NCI-H345 treated with DMSO at 0.1 percent for 48 hours (cell line): Measurements from ENCODE around the gene IFFO2.

Experiments used
- DNase-seq: peaks from one replicate; lab custom pipeline; 2025; ENCODE audit not compliant: unreplicated experiment; lab: John Stamatoyannopoulos, UW

The IFFO2 gene

DNA sequence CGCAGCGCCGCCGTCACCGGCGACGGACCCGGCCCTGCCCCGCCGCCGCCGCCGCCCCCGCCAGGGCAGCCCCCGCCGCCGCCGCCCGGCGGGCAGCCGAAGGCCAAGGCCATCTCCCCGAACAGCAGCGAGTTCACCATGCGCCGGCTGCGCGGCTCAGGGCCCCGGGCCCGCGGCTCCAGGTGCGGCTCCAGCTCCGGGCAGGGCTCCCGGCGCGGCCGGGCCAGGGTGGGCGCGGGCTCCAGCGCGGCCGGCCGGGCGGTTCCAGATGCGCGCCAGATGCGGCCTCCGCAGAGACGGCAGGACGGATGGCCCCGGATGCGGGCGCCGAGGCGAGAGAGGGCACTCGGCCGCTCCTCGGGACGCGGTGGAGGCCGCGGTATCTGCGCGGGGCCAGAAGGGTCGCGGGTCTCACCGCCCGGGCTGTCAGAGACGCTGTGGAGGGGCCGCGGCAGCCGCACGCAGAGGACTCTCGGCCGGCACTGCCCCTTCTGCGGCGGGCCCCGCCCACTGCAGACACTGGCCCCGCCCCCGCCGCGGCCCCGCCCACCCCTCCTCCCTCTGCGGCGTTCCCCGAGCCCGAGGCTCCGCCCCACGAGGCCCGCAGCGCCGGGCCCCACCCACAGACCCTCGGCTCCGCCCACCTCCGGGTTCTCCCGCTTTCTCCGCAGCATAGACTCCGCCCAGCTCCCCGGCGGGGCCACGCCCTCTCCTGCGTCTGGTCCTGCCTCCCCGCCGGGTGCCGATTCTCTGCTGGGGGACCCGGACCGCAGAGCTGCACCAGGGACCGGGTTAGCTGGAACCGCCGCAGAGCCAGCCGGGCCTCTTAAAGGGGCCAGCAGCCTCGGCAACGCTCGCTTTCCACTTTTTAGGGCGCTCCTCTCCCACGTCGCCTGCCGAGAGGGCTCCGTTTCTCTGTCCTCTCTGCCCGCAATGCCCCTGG is at the start of gene IFFO2:
Gene IFFO2 (minus strand): TSS at position 484 of the 943 bp plus-strand sequence. CDS start 344 bp downstream, at position 140.
- DNase-seq, result peak; percentile 77

DNA sequence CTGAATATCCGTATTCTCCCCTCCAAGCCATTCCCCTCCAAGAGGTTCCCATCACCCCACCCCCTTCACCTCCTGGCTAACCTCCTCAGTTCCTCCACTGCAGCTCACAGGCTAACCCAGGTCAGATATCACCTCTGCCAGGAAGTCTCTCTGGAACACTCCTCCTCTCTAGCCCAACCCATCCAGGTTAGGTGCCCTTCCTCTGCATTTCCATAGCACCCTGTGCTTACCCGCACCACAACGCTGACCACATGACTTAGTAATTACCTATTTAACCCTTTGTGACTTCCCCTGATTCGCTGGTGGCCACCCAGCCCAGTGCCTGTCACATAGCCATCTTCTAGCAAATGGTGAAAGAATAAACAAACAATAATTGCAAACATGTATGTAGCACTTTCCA is 49.5 kb upstream of the IFFO2 start:
- DNase-seq, result no peak

GRCh38 chr1:19003371-19004290 is 47.2 kb upstream of the IFFO2 start:
- no peak for DNase-seq

DNA sequence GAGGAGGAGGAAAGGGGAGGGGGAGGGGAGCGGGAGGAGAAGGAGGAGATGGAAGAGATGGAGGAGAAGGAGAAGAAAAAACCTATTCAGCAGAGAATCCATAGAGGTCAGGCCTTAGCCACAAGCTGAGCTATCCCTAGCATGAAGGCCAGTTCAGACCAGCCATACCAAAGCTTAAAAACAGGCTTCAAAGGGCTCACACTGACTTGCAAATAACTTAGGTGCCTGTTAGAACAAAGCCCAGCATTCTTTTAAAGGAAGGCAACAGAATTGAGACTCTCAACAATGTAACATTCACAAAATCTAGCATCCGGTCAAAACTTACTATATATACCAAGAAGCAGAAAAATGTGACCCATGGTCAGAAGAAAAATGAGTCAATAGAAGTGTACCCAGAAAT is 43.6 kb upstream of the IFFO2 start:
- DNase-seq, result no peak

DNA sequence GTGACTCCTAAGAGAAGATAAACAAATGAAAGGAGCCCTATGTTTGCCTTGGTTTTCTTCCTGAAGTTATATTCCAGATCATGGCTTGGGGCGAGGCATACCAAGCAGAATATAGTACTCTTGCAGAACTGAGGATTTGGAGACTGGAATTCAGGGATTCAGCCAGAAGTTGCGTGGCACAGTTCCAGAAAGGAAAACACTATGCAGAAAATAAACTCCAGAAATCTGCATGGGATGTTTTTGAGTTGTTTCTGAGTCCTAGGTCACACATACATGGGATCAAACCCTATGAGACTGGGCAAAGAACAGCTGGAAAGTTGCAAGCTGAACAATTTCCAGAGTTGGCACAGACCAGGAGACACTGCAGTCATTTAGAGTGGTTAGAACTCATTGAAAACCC is 42.9 kb upstream of the IFFO2 start:
- DNase-seq, result no peak

DNA sequence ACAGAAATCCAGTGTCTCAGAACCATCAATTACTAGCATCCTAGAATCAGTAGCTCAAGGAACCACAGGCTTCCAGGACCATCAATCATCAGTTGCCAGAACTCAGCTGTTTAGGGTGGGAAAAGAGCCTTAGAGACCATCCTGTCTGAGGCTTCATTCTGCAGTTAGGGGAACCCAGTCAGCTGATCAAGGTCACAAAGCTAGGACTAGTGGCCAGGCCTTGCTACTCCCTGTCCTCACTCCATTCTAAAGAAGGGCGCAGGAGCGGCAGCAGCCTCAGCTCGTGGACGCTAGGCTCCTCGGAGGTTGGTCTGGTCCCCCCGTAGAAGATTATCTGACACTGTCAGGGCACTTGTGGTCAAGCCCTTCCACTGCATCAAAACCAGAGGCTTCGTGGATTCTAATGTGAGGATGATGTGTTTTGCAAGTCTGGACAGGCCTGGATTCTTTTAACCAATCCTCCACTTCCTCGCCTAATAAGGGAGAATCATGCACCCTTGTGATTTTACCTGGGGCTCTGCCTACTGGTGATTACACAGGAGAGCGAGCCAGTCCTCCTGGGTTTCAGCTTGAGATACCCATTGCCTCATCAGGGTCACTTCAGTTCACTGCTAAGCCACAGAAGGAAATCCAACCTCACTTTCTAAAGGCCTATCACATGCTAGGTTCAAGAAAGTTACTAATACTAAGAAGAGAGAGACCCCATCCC is 41.7 kb upstream of the IFFO2 start:
- no peak for DNase-seq

DNA sequence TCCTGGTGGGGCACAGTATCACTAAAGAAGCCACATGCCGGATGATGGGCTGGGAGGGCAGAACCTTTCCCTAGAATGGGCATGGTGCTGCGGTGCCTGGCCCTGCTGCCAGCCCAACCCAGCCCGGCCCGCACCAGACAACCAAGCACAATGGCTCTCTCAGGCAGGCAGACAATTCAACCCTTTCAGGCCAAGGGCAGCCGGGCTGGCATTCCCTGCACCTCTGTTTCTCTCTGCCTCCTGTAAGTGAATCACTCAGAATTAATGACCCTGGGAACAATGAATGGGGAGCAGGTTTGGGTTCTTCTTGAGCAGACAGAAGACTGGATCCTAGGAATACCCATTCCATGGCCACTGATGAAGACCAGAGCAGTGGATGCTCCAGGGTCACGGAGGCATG is 41.0 kb upstream of the IFFO2 start:
- DNase-seq, result no peak

DNA sequence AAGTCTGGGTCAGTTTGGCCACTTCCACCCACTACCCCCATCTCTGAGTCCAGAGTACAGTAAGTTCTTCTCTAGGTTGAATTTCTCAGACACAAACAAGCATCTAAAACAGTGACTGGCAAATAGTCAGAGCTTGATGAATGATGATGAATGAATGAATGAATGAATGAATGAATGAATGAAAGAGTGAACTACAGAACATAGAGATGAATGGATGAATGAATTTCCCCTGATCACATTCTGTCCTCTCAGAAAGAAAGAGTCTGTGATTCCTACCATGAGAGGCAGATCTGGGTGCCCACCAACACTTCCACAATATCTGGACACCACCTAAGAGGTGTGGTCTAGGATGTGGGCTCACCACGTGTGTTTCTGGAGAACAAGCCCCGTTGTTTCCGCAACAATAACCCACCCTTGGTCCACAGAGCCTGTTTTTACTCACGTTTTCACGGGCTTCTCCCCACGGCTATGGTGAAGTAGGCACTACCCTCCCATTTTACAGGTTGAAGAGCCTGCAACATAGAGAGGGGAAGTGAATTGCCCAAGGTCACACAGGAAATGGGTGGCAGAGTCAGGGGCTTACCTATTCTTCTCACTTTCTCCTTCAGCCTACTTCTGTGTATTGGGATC is 40.2 kb upstream of the IFFO2 start:
- DNase-seq, result no peak

DNA sequence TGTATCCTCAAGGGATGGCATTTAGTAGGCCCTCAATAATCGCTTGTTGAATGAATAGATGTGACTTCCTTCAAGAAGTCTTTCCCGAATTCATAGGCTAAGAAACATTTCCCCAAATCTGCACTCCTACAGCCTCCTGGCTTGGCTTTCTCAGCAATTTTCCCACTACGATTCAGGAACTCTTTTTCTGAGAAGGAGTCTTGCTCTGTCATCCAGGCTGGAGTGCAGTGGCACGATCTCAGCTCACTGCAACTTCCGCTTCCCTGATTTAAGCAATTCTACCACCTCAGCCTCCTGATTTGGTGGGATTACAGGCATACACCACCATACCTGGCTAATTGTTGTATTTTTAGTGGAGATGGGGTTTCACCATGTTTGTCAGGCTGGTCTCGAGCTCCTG is 37.9 kb upstream of the IFFO2 start:
- no peak for DNase-seq

- no peak for DNase-seq
Observed at GRCh38 chr1:18992646-18993045, 36.2 kb upstream of the IFFO2 start.

- DNase-seq, result no peak
Observed at GRCh38 chr1:18991585-18991984, 35.1 kb upstream of the IFFO2 start.

DNA sequence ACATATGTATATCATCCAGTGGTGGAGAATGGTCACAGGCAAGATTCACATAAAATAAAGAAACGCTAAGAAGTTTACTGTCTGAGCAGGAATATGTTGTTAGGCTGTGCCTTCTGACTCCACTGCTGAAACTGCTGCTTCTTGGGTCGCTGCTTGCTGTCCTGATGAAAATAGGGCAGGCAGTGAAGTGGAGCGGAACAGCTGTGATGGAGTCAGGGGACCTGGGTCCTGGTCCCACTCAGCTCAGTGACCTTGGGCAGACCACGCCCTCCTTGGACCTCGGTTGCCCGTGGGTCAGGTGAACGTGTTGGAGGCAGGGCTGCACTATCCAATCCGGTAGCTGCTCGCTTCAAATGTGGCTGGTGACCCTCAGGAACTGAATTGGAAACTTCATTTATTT is 33.4 kb upstream of the IFFO2 start:
- DNase-seq, result no peak

- DNase-seq, result no peak
Observed at GRCh38 chr1:18989176-18989799, 32.8 kb upstream of the IFFO2 start.

DNA sequence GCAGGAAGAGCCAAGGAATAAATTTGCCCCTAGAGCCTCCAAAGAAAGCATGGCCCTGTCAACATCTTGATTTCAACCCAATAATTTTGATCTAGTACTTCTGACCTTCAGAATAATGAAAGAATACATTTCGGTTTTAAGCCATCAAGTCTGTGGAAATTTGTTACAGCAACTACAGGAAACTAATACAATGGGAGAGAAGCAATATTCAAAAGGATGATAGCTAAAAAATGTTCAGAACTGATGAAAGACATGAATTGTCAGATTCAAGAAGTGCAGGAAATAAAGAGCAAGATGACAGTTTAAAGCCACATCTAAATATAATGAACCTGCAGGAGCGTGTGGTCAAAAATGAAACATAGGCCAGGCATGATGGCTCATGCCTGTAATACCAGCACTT is 24.8 kb upstream of the IFFO2 start:
- no peak for DNase-seq

GRCh38 chr1:18978706-18979105 is 22.2 kb upstream of the IFFO2 start:
- DNase-seq, result no peak

- DNase-seq, result no peak
Observed at GRCh38 chr1:18977428-18977827, 21.0 kb upstream of the IFFO2 start.

DNA sequence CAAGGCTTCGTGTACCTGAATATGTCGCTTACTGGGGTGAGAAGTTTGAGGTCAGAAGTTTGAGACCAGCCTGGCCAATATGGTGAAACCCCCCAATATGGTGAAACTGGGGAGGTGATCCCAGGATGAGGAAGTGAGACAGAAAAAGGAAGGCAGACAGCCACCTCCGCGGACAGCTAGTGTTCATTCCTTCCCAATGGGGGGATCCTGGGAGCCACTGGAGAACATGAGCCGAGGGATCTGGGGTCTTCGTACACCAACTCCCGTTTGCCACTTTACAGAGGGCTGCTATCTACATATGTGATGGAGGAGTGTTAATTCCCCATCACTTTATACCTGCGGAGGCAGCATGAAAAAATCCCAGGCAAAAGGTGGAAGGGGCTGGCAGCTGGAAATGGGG is 19.6 kb upstream of the IFFO2 start:
- DNase-seq, result no peak

DNA sequence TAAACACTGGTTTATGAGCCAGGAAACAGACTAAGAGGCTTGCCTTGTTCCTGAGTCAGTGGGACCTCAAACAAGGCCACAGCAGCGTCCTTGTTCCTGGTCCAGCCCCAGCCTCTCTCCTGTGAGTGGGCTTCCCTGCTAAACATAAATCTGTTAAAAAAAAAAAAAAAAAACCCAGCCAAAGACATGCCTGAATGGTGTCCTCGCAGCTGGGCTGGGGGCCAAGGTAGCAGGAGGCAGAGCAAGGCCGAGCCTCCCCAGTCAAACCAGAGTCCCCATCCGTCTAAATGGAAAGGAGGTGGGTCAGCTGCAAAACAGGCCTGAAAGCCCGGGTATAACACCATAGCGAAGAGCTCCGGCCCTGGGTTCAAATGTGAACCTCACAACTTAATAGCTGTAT is 18.1 kb upstream of the IFFO2 start:
- DNase-seq, result no peak

GRCh38 chr1:18974005-18974404 is 17.5 kb upstream of the IFFO2 start:
- no peak for DNase-seq

DNA sequence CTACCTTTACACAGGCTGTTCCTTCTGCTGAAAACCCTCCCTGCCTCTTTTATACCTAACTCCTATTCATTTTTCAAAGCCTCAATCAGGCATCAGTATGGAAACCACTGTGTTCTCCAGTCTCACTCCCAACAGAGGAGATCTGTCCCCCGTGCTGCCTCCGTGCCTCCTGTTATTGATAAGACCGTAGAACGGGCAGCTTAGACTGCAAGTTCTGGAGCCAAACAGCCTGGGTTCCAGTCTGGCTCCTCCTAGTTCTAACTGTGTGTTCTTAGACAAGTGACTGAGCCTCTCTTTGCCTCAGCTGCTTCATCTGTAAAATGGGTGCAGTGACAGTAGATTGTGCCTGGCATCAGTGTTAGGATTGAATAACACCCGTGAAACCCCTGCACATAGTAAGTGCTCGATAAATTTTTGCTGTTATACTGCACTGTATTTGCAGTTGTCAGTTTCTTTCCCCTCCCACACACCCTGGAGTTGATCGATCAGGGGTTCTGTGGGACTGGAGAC is 17.0 kb upstream of the IFFO2 start:
- DNase-seq, result no peak
